HPDE6-E6E7 (cell line): ENCODE data around the gene GM2A.
"Not testable (repeated sequence)": the region's sequence is repeated elsewhere in the genome, so short reads cannot be mapped to it uniquely, and the experiment has no call there.

Experiments
- DNase-seq: peaks from one replicate; pipeline ENCODE4 v3.0.0; 2011; ENCODE audit warnings: missing footprints; ENCODE audit errors: extremely low spot score

The GM2A gene

DNA sequence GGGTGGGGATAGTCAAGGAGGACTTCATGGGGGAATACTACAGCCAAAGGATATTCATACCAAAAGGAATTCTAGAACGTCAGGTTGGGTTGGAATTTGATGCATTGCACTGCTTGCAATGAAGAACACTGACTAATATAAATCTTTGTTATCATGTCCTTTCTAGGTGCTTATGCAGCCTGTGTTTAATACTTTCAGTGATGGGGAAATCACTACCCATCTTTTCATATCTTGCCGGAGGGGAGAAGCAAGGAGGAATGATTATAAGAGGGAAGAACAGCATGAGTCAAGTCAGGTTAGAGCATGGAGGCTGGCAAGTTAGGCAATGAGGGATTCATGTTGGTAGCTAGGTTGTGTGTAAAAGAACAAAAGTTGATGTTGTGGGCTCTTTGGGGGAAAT lies 24.0 kb upstream of the GM2A start:
- no peak for DNase-seq

- DNase-seq = no peak
These were observed 22.8 kb upstream of the GM2A start for GRCh38 chr5:151230048-151230680.

GRCh38 chr5:151231359-151231758 lies 21.6 kb upstream of the GM2A start:
- DNase-seq = no peak

GRCh38 chr5:151233616-151234085 lies 19.3 kb upstream of the GM2A start:
- DNase-seq = no peak

DNA sequence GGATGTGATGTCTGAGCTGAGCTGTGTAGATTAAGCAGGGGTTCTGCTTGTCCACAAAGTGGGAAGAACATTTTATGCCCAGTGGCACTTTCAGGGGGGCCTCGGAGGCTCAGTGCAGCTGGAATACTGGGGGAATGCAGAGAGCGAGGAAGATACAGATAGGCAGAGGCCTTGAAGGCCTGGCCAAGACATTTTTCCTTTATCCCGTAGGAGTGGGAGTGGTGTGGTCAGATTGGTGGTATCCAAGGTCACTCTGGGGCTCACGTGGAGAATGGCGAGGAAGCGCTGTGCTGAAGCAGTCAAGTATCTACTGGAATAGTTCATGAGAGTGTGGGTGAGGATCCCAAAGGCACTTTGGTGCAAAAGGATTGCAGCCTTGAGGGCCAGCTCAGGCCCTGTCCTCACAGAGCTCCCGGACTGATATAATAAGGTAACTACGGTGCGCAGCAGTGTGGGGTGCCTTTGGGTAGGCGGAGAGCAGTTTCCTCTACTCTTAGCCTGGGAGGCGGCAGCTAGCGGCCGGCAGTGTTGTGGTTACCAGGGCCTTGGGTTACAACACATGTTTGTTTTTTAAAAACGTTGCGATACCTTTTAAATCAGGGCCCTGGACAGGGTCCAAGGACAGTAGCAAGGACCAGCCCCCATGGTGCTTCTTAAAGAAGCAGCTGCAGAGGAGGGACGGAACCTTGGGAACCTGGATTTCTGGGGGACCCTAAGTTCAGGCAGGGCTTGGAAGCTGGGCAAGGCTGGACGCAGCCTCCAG lies 18.3 kb upstream of the GM2A start:
- no peak for DNase-seq

GRCh38 chr5:151235239-151235571 lies 17.8 kb upstream of the GM2A start:
- not testable (repeated sequence) for DNase-seq

DNA sequence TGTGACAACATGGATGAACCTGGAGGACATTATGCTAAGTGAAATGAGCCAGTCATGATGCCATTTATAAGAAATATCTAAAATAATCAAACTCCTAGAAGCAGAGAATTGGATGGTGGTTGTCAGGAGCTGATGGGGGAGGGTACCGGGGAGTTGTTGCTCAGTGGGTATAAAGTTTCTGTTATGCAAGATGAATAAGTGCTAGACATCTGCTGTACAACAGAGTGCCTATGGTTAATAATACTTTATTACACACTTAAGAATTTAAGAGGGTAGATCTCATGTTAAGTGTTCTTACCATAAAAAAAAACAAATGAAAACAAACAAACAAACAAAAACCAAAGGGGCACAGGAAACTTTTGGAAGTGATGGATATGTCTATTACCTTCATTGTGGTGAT lies 16.1 kb upstream of the GM2A start:
- DNase-seq = no peak

- no peak for DNase-seq
These were observed 15.3 kb upstream of the GM2A start for GRCh38 chr5:151237685-151238084.

GRCh38 chr5:151238303-151238741 lies 14.7 kb upstream of the GM2A start:
- no peak for DNase-seq

DNA sequence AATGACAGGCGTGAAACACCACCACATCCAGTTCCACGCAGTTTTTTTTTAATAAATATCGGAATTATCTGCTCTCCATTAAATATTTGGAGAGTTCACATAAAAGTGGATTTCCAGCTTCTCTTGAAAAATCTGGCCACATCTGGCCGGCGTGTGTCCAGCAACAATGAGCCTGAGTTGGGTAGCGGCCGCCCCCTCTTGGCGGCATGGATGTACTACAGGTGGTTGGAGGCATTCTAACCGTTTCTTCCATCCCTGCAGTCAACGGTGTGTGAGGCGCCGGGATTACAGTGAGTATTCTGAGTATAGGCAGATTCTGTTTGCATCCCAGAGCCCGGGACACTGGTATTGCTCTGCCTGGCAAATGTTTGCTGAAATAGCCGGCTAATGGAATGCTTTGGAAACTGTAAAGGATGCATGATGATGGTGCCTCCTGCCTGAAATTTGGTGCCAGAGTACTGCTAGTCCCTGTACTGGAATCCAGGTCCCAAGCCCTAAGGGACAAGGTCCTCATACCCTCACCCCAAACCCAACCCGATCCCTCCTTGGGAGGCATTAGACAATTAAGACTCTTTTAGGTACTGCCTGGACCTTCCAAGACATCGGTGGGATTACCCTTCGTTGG lies 13.6 kb upstream of the GM2A start:
- peak; percentile 78 for DNase-seq

DNA sequence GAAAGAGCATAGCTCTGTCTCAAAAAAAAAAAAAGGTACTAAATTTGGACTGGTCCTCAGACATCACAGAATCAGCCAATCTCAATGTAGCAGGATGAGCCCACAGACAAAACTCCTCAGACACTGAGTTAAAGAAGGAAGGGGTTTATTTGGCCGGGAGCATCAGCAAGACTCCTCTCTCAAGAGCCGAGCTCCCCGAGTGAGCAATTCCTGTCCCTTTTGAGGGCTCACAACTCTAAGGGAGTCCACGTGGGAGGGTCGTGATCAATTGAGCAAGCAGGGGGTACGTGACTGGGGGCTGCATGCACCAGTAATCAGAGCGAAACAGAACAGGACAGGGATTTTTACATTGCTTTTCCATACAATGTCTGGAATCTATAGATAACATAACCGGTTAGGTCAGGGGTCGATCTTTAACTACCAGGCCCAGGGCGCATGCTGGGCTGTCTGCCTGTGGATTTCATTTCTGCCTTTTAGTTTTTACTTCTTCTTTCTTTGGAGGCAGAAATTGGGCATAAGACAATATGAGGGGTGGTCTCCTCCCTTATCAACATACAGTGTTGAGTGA lies 12.6 kb upstream of the GM2A start:
- DNase-seq = not testable (repeated sequence)

GRCh38 chr5:151240924-151241635 lies 11.9 kb upstream of the GM2A start:
- no peak for DNase-seq

- DNase-seq = no peak
These were observed 9.9 kb upstream of the GM2A start for GRCh38 chr5:151243127-151243526.

GRCh38 chr5:151243564-151243963 lies 9.4 kb upstream of the GM2A start:
- DNase-seq = no peak

DNA sequence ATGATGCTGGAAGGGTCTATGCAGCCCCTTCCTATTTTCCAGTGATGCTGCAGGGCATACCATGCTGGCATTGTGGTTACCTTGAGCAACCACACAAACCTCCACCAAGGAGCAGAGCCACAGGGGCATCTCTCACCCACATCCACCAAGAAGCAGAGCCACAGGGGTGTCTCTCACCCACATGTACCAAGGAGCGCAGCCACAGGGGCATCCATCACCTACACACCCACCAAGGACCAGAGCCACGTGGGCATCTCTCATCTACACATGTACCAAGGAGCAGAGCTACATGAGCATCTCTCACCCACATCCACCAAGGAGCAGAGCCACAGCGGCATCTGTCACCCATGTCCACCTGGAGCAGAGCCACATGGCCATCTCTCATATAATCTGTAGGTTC lies 8.8 kb upstream of the GM2A start:
- DNase-seq = no peak

- DNase-seq = no peak
These were observed 7.2 kb upstream of the GM2A start for GRCh38 chr5:151245680-151246219.

DNA sequence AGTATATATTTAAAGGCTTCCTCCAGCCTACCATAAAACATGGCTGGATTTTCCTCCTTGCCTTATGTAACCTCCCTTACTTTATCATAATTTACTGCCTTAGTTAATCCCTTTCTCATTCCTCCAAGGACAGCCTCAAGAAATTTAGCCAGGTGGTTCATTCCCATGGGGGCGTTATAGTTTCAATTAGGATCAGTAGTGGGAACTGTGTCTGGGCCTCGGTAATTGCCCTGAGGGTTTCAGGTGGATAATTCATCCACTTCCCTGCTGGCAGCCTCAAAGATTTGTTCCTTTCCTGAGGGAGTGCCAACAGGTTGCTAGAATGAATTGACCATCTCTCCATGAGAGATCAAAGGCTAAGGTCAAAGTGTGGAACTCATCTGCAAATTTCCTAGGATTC lies 4.3 kb upstream of the GM2A start:
- DNase-seq = no peak

- DNase-seq = no peak
These were observed 3.7 kb upstream of the GM2A start for GRCh38 chr5:151249281-151249680.

DNA sequence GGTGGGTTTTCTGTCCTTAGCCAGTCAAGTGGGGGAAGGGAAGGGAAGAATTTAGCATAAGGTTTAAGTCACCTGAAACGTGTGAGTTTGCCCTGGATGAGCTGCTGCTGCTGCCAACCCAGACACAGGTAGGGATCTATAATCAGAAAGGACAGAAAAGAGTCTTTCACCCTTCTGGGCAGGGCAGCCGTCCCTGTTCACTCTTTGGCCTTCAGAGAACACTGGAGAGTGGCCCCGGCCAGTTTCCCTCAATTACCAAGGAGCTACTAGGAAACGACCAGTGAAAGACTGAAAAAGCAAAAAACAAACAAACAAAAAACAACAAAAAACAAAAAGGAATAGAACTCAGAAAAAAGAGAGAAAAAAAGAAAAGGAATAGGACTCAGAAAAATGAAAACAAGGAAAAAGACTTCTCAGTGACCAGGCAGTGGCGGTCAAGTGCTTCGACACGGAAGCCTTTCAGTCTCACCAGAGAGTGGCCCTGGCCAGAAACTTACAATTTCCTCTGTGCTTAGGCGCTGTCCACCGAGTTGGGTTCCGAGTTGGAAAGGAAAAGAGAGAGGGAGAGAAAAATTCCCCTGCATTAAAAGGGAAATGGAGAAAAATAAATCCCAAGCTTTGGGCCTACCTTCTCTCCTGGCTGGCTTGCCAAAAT lies 2.5 kb upstream of the GM2A start:
- DNase-seq = no peak

DNA sequence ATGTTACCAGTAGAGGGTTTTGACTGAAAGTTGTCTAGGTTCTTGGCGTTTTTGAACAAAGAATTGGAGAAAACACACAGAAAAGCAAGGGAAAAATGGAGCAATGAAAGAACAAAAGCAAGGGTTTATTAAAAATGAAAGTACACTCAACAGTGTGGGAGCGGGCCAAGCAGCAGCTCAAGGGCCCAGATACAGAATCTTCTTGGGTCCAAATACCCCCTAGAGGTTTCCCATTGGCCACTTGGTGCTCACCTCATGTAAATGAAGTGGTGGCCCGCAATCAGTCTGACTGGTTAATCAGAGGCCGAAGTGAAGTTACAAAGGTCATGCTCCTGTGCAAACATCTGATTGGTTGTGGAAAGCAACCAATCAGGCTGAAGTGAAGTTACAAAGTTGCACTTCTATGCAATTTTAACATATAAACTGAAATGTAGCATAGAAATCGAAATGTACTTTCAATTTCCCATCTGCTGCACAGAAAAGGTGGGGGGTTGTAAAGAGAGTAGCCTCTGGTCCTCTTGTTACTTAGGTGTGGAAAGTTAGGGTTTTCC lies 1.9 kb upstream of the GM2A start:
- DNase-seq = no peak

- DNase-seq = no peak
These were observed 1.4 kb upstream of the GM2A start for GRCh38 chr5:151251621-151252020.
